HL-60 (cell line): ENCODE data around the gene ID4.

Source experiments
- DNase-seq, 2 experiments: peaks; one replicate each; pipeline ENCODE4 v3.0.0-alpha.2; 2010 to 2020; ENCODE audit warnings: low read depth in 1 of 2, low spot score in 1 of 2
- H3K27ac ChIP-seq: fragments of 250-450 bp; sonication (Bioruptor Pico); replicated peaks from 2 replicates; pipeline ENCODE4 v1.5.1; 2020; ENCODE audit warnings: mild to moderate bottlenecking, moderate library complexity
- H3K27me3 ChIP-seq: fragments of 250-450 bp; sonication (Bioruptor Pico); 2 replicates; pipeline ENCODE4 v1.5.1; 2021; ENCODE audit warnings: mild to moderate bottlenecking, moderate library complexity; ENCODE audit not compliant: insufficient read depth, poor library complexity, severe bottlenecking
- H3K4me3 ChIP-seq: replicated peaks from 2 replicates; pipeline ENCODE4 v1.5.1; 2011; ENCODE audit warnings: mild to moderate bottlenecking, control low read depth, low read length; ENCODE audit not compliant: insufficient read depth
- GABPA ChIP-seq: IDR thresholded peaks from 2 replicates; pipeline ENCODE4 v1.6.1; 2012; ENCODE audit warnings: low read depth
- POLR2AphosphoS5 ChIP-seq: IDR thresholded peaks from 2 replicates; pipeline ENCODE4 v1.6.1; 2012; ENCODE audit warnings: low read depth
- SPI1 ChIP-seq: IDR thresholded peaks from 2 replicates; pipeline ENCODE4 v1.6.1; 2012; ENCODE audit warnings: low read depth, mild to moderate bottlenecking, borderline replicate concordance
- TF ChIP-seq, protein P1 (sequence below): IDR thresholded peaks from one replicate; pipeline ENCODE4 v1.5.1; 2011; ENCODE audit warnings: low read length, control low read depth, inconsistent platforms; ENCODE audit not compliant: insufficient read depth
- TF ChIP-seq, protein P2 (sequence below): IDR thresholded peaks from 2 replicates; pipeline ENCODE4 v1.6.1; 2012; ENCODE audit warnings: low read depth; ENCODE audit not compliant: insufficient replicate concordance

Gene ID4

DNA sequence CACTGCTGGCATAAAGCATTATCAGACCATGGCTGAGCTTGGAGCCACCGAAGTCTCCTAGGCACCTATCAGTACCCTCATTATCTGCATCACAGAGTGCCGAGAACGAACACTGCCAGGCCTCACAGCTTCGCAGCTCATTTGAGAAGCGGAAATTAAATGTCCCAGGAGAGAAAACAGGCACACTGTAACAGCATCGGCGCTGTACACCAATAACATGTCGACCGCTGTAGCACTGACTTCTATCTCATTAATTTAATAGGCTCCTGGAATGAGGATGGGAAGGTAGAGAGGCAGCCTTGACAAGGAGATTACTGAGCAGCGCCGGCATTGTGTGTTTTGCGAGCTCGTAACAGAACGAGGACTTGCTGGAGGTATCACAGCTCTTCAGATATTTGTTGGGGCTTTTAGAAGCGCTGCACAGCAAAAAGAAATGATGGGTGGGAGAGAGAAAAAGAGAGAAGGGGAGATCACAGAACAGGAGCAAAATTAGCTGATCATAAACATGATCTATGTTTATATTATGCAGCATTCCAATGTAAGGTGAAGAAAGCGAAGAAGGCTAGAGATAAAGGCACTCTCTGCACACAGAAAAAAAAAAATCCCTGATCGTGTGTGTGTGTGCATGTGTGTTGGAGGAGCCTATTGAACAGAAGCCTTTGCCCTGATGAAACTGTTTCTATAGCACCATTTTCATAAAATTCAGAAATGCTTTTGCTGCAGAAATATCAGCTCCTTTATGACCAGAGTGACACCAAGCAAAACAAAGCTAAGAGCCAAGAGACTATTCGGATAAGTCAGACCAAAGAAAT, 29.2 kb downstream of the ID4 start:
- DNase-seq = no peak
- Histone ChIP-seq H3K4me3 (no peak overlapping the region), H3K27me3 (no peaks in the 10 kb centered on the region), H3K27ac (no peak overlapping the region)
- no peak for TF ChIP-seq SPI1
- no peak for TF ChIP-seq GABPA
- TF ChIP-seq, protein P1, sequence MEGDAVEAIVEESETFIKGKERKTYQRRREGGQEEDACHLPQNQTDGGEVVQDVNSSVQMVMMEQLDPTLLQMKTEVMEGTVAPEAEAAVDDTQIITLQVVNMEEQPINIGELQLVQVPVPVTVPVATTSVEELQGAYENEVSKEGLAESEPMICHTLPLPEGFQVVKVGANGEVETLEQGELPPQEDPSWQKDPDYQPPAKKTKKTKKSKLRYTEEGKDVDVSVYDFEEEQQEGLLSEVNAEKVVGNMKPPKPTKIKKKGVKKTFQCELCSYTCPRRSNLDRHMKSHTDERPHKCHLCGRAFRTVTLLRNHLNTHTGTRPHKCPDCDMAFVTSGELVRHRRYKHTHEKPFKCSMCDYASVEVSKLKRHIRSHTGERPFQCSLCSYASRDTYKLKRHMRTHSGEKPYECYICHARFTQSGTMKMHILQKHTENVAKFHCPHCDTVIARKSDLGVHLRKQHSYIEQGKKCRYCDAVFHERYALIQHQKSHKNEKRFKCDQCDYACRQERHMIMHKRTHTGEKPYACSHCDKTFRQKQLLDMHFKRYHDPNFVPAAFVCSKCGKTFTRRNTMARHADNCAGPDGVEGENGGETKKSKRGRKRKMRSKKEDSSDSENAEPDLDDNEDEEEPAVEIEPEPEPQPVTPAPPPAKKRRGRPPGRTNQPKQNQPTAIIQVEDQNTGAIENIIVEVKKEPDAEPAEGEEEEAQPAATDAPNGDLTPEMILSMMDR = no peak
- TF ChIP-seq, protein P2, sequence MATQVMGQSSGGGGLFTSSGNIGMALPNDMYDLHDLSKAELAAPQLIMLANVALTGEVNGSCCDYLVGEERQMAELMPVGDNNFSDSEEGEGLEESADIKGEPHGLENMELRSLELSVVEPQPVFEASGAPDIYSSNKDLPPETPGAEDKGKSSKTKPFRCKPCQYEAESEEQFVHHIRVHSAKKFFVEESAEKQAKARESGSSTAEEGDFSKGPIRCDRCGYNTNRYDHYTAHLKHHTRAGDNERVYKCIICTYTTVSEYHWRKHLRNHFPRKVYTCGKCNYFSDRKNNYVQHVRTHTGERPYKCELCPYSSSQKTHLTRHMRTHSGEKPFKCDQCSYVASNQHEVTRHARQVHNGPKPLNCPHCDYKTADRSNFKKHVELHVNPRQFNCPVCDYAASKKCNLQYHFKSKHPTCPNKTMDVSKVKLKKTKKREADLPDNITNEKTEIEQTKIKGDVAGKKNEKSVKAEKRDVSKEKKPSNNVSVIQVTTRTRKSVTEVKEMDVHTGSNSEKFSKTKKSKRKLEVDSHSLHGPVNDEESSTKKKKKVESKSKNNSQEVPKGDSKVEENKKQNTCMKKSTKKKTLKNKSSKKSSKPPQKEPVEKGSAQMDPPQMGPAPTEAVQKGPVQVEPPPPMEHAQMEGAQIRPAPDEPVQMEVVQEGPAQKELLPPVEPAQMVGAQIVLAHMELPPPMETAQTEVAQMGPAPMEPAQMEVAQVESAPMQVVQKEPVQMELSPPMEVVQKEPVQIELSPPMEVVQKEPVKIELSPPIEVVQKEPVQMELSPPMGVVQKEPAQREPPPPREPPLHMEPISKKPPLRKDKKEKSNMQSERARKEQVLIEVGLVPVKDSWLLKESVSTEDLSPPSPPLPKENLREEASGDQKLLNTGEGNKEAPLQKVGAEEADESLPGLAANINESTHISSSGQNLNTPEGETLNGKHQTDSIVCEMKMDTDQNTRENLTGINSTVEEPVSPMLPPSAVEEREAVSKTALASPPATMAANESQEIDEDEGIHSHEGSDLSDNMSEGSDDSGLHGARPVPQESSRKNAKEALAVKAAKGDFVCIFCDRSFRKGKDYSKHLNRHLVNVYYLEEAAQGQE = no peak
- no peak for TF ChIP-seq POLR2AphosphoS5

DNA sequence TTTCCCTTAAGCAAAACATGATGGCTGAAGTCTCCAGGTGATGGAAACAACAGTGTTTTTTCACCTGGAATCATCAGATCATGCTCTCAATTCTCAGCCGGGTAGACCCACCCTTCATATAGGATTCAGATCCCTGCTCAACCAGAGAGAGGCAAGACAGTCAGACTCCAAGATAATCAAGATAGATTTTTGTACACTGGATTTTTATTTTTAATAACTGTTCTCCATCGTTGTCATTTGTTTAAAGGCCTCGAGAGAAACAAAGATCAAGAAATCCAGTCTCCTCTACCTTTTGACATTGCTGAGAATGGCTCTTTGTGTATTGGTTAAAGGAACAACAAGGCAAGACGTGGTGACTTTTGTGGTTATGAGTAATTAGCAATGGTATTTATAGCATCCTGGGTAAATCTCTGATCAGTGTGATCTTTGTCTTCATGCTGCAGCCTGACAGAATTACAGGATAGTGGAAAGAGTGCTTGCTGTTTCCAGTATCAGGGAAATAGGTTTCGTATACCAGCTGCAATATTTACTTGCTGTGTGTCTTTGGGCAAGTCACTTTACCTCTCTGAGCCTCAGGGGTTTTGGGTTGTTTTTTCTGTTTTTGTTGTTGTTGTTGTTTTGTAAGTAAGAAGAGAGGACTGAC, 29.9 kb downstream of the ID4 start:
- TF ChIP-seq GABPA (no peak), POLR2AphosphoS5 (no peak), SPI1 (no peak)
- TF ChIP-seq, protein P1 = no peak
- TF ChIP-seq, protein P2 = no peak
- no peak overlapping the region for H3K27ac ChIP-seq
- DNase-seq = no peak
- no peak overlapping the region for H3K4me3 ChIP-seq
- H3K27me3 ChIP-seq = no peaks in the 10 kb centered on the region

DNA sequence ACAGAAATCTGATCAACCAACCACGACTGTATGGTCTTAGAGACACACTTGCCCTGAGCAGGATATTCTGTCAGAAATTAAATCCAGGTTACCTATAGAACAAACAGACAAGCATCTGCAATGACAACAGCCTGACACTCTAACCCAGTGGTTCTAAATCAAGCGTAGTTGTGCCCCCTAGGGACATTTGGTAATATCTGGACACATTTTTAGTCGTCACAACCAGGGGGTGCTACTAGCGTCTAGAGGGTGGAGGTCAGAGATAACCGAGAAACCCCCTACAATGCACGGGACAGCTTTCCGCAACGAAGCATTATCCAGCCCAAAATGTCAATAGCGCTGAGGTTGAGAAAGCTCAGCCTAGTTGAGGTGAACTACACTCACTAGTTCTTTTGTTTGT, 32.3 kb downstream of the ID4 start:
- DNase-seq = no peak
- H3K4me3 ChIP-seq = no peak overlapping the region
- no peaks in the 10 kb centered on the region for H3K27me3 ChIP-seq
- TF ChIP-seq GABPA (no peak), POLR2AphosphoS5 (no peak), SPI1 (no peak)
- TF ChIP-seq, protein P1 = no peak
- TF ChIP-seq, protein P2 = no peak
- H3K27ac ChIP-seq = no peak overlapping the region
